OCI-LY1 (cell line): ENCODE data around the gene DLGAP4.

Source experiments
- EZH2 ChIP-seq: fragments of 200-600 bp; sonication (generic), shearing (Covaris generic); IDR thresholded peaks from 2 replicates; pipeline ENCODE4 v1.8.0; 2017; ENCODE audit warnings: borderline replicate concordance, mixed run types, mild to moderate bottlenecking, antibody characterized with exemption, low read length, moderate library complexity, mixed read lengths
- TF ChIP-seq, protein P1 (sequence below): fragments of 200-600 bp; sonication (generic), shearing (Covaris generic); IDR thresholded peaks from 2 replicates; pipeline ENCODE4 v1.5.1; 2017; ENCODE audit warnings: mild to moderate bottlenecking, antibody characterized with exemption, low read length, moderate library complexity, mixed read lengths

DNA sequence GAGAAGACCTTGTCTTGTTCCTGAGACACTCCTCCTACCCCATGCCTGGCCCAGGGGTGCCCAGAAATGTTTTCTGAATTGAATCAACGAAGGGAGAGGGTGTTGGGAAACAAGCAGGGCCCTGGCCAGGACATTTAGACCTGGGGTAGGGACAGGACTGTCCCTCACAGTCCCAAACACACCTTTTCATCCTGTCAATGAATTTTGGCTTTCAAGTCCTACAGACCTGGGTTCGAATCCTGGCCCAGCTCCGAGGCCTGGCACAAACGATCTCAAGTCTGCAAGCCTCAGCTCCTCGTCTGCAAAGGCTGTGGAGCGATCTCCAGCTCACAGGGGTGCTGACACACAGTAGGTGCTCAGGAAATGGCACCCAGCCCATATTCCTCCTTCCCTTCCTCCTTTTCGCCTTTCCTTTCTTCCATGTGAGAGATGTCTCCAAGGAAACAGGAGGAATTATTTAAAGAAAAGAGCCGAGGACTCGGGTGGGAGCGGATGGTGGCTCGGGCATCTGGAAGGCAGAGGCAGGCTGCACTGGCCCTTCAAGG, 7.3 kb upstream of the DLGAP4 start:
- TF ChIP-seq, protein P1, sequence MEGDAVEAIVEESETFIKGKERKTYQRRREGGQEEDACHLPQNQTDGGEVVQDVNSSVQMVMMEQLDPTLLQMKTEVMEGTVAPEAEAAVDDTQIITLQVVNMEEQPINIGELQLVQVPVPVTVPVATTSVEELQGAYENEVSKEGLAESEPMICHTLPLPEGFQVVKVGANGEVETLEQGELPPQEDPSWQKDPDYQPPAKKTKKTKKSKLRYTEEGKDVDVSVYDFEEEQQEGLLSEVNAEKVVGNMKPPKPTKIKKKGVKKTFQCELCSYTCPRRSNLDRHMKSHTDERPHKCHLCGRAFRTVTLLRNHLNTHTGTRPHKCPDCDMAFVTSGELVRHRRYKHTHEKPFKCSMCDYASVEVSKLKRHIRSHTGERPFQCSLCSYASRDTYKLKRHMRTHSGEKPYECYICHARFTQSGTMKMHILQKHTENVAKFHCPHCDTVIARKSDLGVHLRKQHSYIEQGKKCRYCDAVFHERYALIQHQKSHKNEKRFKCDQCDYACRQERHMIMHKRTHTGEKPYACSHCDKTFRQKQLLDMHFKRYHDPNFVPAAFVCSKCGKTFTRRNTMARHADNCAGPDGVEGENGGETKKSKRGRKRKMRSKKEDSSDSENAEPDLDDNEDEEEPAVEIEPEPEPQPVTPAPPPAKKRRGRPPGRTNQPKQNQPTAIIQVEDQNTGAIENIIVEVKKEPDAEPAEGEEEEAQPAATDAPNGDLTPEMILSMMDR = no peak
- no peak for TF ChIP-seq EZH2
